Activated B cell treated with CpG ODN at 0.5 μM for 24 hours (primary cell): Measurements from ENCODE around the gene CARD10. TPM values are rescaled to one million over a fixed set of nuclear protein-coding genes. Genes with fewer than 3 reads are reported as not detected.

Experiments used
- ATAC-seq: fragments of 200-7000 bp; cut with Tn5 transposase; one replicate; pipeline ENCODE4 v1.10.0; 2021; ENCODE audit warnings: low read depth, mild to moderate bottlenecking, moderate library complexity
- CTCF ChIA-PET: fragments of 350-600 bp; sonication (Branson Sonifier 250); formaldehyde crosslinking; loops from one replicate; lab custom pipeline; 2021; ENCODE audit warnings: antibody characterized with exemption; lab: Charles Lee
- POLR2A ChIA-PET: fragments of 350-600 bp; sonication (Branson Sonifier 250); formaldehyde crosslinking; loops from one replicate; lab custom pipeline; 2021; ENCODE audit warnings: antibody characterized with exemption; lab: Charles Lee
- DNase-seq: peaks from one replicate; pipeline ENCODE4 v3.0.0; 2022
- H3K27ac Mint-ChIP-seq: one replicate; pipeline ENCODE4 v1.8.0; 2020; ENCODE audit warnings: mixed read lengths
- H3K27me3 Mint-ChIP-seq: one replicate; pipeline ENCODE4 v1.8.0; 2021; ENCODE audit warnings: mixed read lengths
- H3K36me3 Mint-ChIP-seq: one replicate; pipeline ENCODE4 v1.8.0; 2021; ENCODE audit warnings: low read depth, mixed read lengths
- H3K4me1 Mint-ChIP-seq: one replicate; pipeline ENCODE4 v1.8.0; 2021; ENCODE audit warnings: mixed read lengths
- H3K4me3 Mint-ChIP-seq: one replicate; pipeline ENCODE4 v1.8.0; 2020; ENCODE audit warnings: mild to moderate bottlenecking, mixed read lengths
- H3K9me3 Mint-ChIP-seq: one replicate; pipeline ENCODE4 v1.8.0; 2020; ENCODE audit warnings: mixed read lengths
- CTCF ChIP-seq: fragments of 200-600 bp; IDR thresholded peaks from one replicate; pipeline ENCODE4 v1.8.0; 2022; ENCODE audit warnings: antibody characterized with exemption, mild to moderate bottlenecking
- intact Hi-C: fragments of 100-400 bp; cut with micrococcal nuclease; formaldehyde crosslinking; loops from one replicate; pipeline ENCODE4 v1.15.1; 2024
- total RNA-seq: library from RNA; stranded (reverse); gene quantifications from 2 replicates; pipeline ENCODE4 v1.2.3, GENCODE V29; 2022

The CARD10 gene
- total RNA-seq, 1 donor from 2014 or later, result not detected

DNA sequence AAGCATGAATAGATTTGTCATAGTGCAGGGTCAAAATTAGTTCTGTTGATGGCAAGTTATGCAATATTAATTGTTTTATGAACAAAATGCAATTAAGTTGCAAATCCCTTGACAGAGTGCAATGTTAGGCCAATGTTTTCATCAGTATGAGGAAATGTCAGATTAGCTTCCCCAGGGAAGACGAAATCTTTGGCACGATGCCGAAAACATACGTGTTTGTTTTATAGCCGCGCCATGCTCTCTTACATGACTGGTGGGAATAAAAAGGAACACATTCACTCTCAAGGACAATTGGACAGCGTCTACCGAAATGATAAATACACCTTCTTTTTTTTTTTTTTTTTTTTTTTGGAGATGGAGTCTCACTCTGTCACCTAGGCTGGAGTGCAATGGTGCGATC, 60.0 kb downstream of the CARD10 start:
- H3K27ac Mint-ChIP-seq, result no peak overlapping the region
- POLR2A ChIA-PET, result no interaction called here
- intact Hi-C loops, result loop anchor here (10.0 kb wide), 1 partner anchor 264 kb away; no protein-coding TSS in a partner anchor

DNA sequence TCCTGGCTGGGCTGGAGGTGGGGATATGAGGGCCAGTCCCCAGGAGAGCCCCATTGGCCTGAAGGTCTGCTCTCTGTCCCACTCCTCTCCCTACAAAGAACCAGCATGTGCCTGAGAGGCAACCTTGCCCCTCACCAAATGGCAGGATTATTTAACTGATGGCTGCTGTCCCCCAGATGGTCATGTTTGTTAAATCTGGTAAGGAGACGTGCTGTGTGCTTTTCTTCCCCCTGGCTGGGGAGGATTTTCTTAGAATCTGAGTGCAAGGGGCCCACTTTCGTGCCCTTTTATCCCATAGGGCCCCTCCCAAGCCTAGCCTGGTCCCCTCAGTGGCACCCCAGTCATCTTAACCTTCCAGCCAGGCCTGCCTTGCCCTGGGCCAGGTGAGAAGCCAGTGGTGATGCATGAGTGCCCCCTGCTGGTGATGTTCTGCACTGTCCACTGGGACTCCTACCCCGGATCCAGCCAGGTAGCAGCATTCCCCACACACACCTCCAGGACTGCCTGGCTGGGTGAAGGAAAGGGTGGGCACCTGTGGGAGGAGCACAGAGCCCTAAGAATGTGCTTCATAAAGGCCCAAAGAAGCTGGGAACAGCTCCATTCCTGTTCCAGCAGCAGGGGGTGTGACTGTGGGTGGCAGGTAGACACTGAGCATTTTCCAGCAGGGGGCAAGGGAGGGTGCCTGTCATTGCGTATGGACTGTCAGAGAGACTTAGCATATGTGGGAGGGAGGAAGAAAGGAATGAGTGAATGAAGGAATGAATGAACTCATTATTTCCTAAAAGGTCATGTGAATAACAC, 61.9 kb downstream of the CARD10 start:
- ChIA-PET POLR2A (no interaction called here), CTCF (interaction anchor here (0.9 to 3.8 kb wide), 11 partner anchors 15 to 287 kb away, joined by 3 to 45 read pairs (median 6); no protein-coding TSS in a partner anchor)
- peak; percentile 42 for TF ChIP-seq CTCF
- peaks cover 20% of the 10 kb centered on the region for H3K36me3 Mint-ChIP-seq
- H3K27ac Mint-ChIP-seq, result no peak overlapping the region
- H3K4me3 Mint-ChIP-seq, result no peak overlapping the region
- H3K4me1 Mint-ChIP-seq, result no peaks in the 10 kb centered on the region
- ATAC-seq (peak; percentile 95), DNase-seq (peak; percentile 71)
- intact Hi-C loops, result loop anchor here (1.0 to 10.0 kb wide), 5 partner anchors 140 to 379 kb away; no protein-coding TSS in a partner anchor
- H3K9me3 Mint-ChIP-seq, result no peaks in the 10 kb centered on the region
- H3K27me3 Mint-ChIP-seq, result no peaks in the 10 kb centered on the region

More for the DNA sequence above, 60.0 kb downstream of the CARD10 start:
- ATAC-seq (no peak), DNase-seq (no peak)
- Mint-ChIP-seq H3K27me3 (no peaks in the 10 kb centered on the region), H3K4me3 (no peak overlapping the region), H3K9me3 (no peaks in the 10 kb centered on the region), H3K4me1 (peaks cover 3% of the 10 kb centered on the region), H3K36me3 (peaks cover 20% of the 10 kb centered on the region)
- TF ChIP-seq CTCF, result no peak
- CTCF ChIA-PET, result interaction anchor here (2.3 to 3.8 kb wide), 4 partner anchors 107 to 199 kb away, joined by 7 to 45 read pairs (median 15); no protein-coding TSS in a partner anchor

DNA sequence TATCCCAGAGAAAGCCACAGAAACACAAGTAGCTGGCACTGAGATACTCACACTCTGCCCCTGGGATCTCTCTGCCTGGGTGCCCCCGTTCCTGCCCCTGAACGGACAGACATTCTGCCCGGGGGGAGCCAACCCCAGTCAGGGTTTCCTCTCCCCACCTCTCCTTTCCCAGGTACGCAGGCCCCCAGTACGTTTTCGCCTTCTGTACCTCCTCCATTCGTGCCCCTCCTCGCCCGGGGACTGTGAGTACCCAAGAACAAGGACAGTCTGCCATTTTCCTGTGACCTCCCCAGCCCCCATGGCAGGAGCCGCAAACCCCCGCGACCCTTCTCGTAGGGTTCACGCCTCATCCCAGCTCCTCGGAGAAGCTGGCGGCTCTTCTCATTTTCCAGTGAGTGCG, 62.9 kb downstream of the CARD10 start:
- ChIA-PET CTCF (interaction anchor here (0.9 to 3.8 kb wide), 6 partner anchors 140 to 286 kb away, joined by 3 to 45 read pairs (median 4); no protein-coding TSS in a partner anchor), POLR2A (no interaction called here)
- no peaks in the 10 kb centered on the region for H3K27me3 Mint-ChIP-seq
- DNase-seq, result no peak
- ATAC-seq, result no peak
- no peak overlapping the region for H3K4me3 Mint-ChIP-seq
- intact Hi-C loops, result loop anchor here (10.0 kb wide), 1 partner anchor 262 kb away; no protein-coding TSS in a partner anchor
- H3K27ac Mint-ChIP-seq, result no peak overlapping the region
- no peak for TF ChIP-seq CTCF
- H3K9me3 Mint-ChIP-seq, result no peaks in the 10 kb centered on the region
- H3K4me1 Mint-ChIP-seq, result peaks cover 2% of the 10 kb centered on the region
- peaks cover 18% of the 10 kb centered on the region for H3K36me3 Mint-ChIP-seq

- POLR2A ChIA-PET, result no interaction called here
- peaks cover 2% of the 10 kb centered on the region for H3K4me1 Mint-ChIP-seq
- TF ChIP-seq CTCF, result no peak
Observed at GRCh38 chr22:37455896-37456295, 63.3 kb downstream of the CARD10 start.

More at GRCh38 chr22:37455896-37456295, 63.3 kb downstream of the CARD10 start:
- intact Hi-C loops, result loop anchor here (10.0 kb wide), 1 partner anchor 261 kb away; no protein-coding TSS in a partner anchor
- H3K27me3 Mint-ChIP-seq, result no peaks in the 10 kb centered on the region
- CTCF ChIA-PET, result interaction anchor here (0.9 to 3.8 kb wide), 6 partner anchors 140 to 286 kb away, joined by 3 to 45 read pairs (median 4); no protein-coding TSS in a partner anchor
- peaks cover 18% of the 10 kb centered on the region for H3K36me3 Mint-ChIP-seq
- no peak overlapping the region for H3K4me3 Mint-ChIP-seq
- H3K27ac Mint-ChIP-seq, result no peak overlapping the region
- no peak for ATAC-seq
- DNase-seq, result no peak
- H3K9me3 Mint-ChIP-seq, result no peaks in the 10 kb centered on the region
